Endodermal cell (in vitro differentiated cells): ENCODE results near the gene ATN1. TPM values are rescaled to one million over a fixed set of nuclear protein-coding genes. Genes with fewer than 3 reads are reported as not detected.

Experiments used
- DNase-seq: peaks from one replicate; pipeline ENCODE4 v3.0.0-alpha.2; 2017
- H3K27ac ChIP-seq: 2 replicates; pipeline ENCODE4 v1.5.1; 2013; ENCODE audit warnings: mild to moderate bottlenecking, low read depth, low read length, moderate library complexity
- H3K27me3 ChIP-seq: 2 replicates; pipeline ENCODE4 v1.6.1; 2013; ENCODE audit warnings: mild to moderate bottlenecking, low read length, moderate library complexity; ENCODE audit not compliant: insufficient read depth, control insufficient read depth, poor library complexity, severe bottlenecking
- H3K36me3 ChIP-seq: 2 replicates; pipeline ENCODE4 v1.7.0; 2013; ENCODE audit warnings: mild to moderate bottlenecking, low read length, moderate library complexity; ENCODE audit not compliant: control insufficient read depth, insufficient read depth
- H3K4me1 ChIP-seq: one replicate; pipeline ENCODE4 v1.7.0; 2013; ENCODE audit warnings: low read length; ENCODE audit not compliant: control insufficient read depth, insufficient read depth
- H3K4me3 ChIP-seq: 2 replicates; pipeline ENCODE4 v1.5.1; 2013; ENCODE audit warnings: mild to moderate bottlenecking, low read length, moderate library complexity
- H3K9ac ChIP-seq: 2 replicates; pipeline ENCODE4 v1.6.1; 2013; ENCODE audit warnings: mild to moderate bottlenecking, low read length, moderate library complexity; ENCODE audit not compliant: poor library complexity, severe bottlenecking; ENCODE audit errors: extremely low read depth
- H3K9me3 ChIP-seq: 2 replicates; pipeline ENCODE4 v1.6.1; 2013; ENCODE audit warnings: mild to moderate bottlenecking, low read length, moderate library complexity; ENCODE audit not compliant: control insufficient read depth
- H3K27ac Mint-ChIP-seq: 2 replicates; pipeline ENCODE4 v1.8.0; 2020; ENCODE audit warnings: mixed read lengths
- H3K27me3 Mint-ChIP-seq: 2 replicates; pipeline ENCODE4 v1.8.0; 2021; ENCODE audit warnings: mild to moderate bottlenecking, mixed read lengths; ENCODE audit not compliant: insufficient read depth
- H3K36me3 Mint-ChIP-seq: 2 replicates; pipeline ENCODE4 v1.8.0; 2020; ENCODE audit warnings: low read depth, mixed read lengths
- H3K4me1 Mint-ChIP-seq: 2 replicates; pipeline ENCODE4 v1.8.0; 2020; ENCODE audit warnings: mixed read lengths
- H3K4me3 Mint-ChIP-seq: 2 replicates; pipeline ENCODE4 v1.8.0; 2020; ENCODE audit warnings: mild to moderate bottlenecking, moderate library complexity, mixed read lengths
- H3K9me3 Mint-ChIP-seq: 2 replicates; pipeline ENCODE4 v1.8.0; 2020; ENCODE audit warnings: mild to moderate bottlenecking, mixed read lengths
- CTCF ChIP-seq: fragments of 200-600 bp; sonication (generic); conservative IDR thresholded peaks from 2 replicates; pipeline ENCODE4 v1.5.0; 2021; ENCODE audit warnings: antibody characterized with exemption, mild to moderate bottlenecking
- WGBS, 2 experiments: methylation state at CpG; one replicate each; pipeline versions ENCODE4 v1.1.5 to v1.1.7; 2013; ENCODE audit warnings: missing lambda C conversion rate in 2 of 2, mixed read lengths in 1 of 2; ENCODE audit not compliant: insufficient coverage in 1 of 2, insufficient read length in 1 of 2; 5-methylcytosine and 5-hydroxymethylcytosine counted together
- total RNA-seq, 2 donors: library from RNA; stranded (reverse); fragmentation: NEBNext Ultra II Directional in 1 of 2; extraction: Animal tissue kit (Norgen Biotek cat#: 25700) in 1 of 2; gene quantifications; 2 replicates in 1 of 2; 3 replicates in 1 of 2; pipeline ENCODE4 v1.2.1, GENCODE V29; 2021

The ATN1 gene
- total RNA-seq, 2 donors from 2014 or later, result 111 to 244 TPM

- peaks cover 7% of the 10 kb centered on the region for H3K4me1 ChIP-seq
- H3K9me3 Mint-ChIP-seq, result no peaks in the 10 kb centered on the region
- H3K9me3 ChIP-seq, result no peaks in the 10 kb centered on the region
- H3K27me3 Mint-ChIP-seq, result peaks cover 4% of the 10 kb centered on the region
- no peaks in the 10 kb centered on the region for H3K36me3 ChIP-seq
- H3K4me3 ChIP-seq, result no peak overlapping the region
- no peak for TF ChIP-seq CTCF
- H3K4me3 Mint-ChIP-seq, result no peak overlapping the region
- H3K9ac ChIP-seq, result no peak overlapping the region
- DNase-seq, result no peak
- H3K36me3 Mint-ChIP-seq, result no peaks in the 10 kb centered on the region
- no peak overlapping the region for H3K27ac ChIP-seq
- peaks cover 13% of the 10 kb centered on the region for H3K4me1 Mint-ChIP-seq
- no peak overlapping the region for H3K27ac Mint-ChIP-seq
- H3K27me3 ChIP-seq, result no peaks in the 10 kb centered on the region
- 86% methylated on average over 7 to 10 of the region's 10 CpGs for WGBS, 2 experiments
These were observed 27.8 kb upstream of the ATN1 start for GRCh38 chr12:6899837-6900519.

- Mint-ChIP-seq H3K27ac (no peak overlapping the region), H3K36me3 (no peaks in the 10 kb centered on the region), H3K4me1 (peaks cover 13% of the 10 kb centered on the region), H3K9me3 (no peaks in the 10 kb centered on the region), H3K27me3 (peaks cover 2% of the 10 kb centered on the region), H3K4me3 (no peak overlapping the region)
- no peak for TF ChIP-seq CTCF
- H3K36me3 ChIP-seq, result no peaks in the 10 kb centered on the region
- no peaks in the 10 kb centered on the region for H3K9me3 ChIP-seq
- 92 to 100% methylated on average over 1 to 3 of the region's 4 CpGs for WGBS, 2 experiments
- H3K27ac ChIP-seq, result no peak overlapping the region
- DNase-seq, result no peak
- no peaks in the 10 kb centered on the region for H3K27me3 ChIP-seq
- peaks cover 7% of the 10 kb centered on the region for H3K4me1 ChIP-seq
- H3K4me3 ChIP-seq, result no peak overlapping the region
- no peak overlapping the region for H3K9ac ChIP-seq
These were observed 25.3 kb upstream of the ATN1 start for GRCh38 chr12:6902448-6902847.

GRCh38 chr12:6903722-6904121 is 24.0 kb upstream of the ATN1 start:
- peaks cover 13% of the 10 kb centered on the region for H3K4me1 Mint-ChIP-seq

More at GRCh38 chr12:6903722-6904121, 24.0 kb upstream of the ATN1 start:
- Mint-ChIP-seq H3K4me3 (no peak overlapping the region), H3K36me3 (no peaks in the 10 kb centered on the region), H3K9me3 (no peaks in the 10 kb centered on the region), H3K27me3 (peaks cover 3% of the 10 kb centered on the region), H3K27ac (no peak overlapping the region)
- no peak overlapping the region for H3K27ac ChIP-seq
- WGBS, 2 experiments, result 84% methylated on average over 1 of the region's 1 CpG; no CpG with 5 or more reads in 1 of the 2 experiments
- H3K4me3 ChIP-seq, result peak overlapping the region; percentile 91
- H3K9ac ChIP-seq, result peak overlapping the region; percentile 91
- H3K27me3 ChIP-seq, result no peaks in the 10 kb centered on the region
- no peaks in the 10 kb centered on the region for H3K9me3 ChIP-seq
- peaks cover 7% of the 10 kb centered on the region for H3K4me1 ChIP-seq
- no peaks in the 10 kb centered on the region for H3K36me3 ChIP-seq
- TF ChIP-seq CTCF, result no peak
- DNase-seq, result no peak
